HepG2 (cell line): ENCODE data around the gene ARL15. TPM values are rescaled to one million over a fixed set of nuclear protein-coding genes. Genes with fewer than 3 reads are reported as not detected.

Experiments
- ATAC-seq: fragments of 200-7000 bp; cut with Tn5 transposase; 3 replicates; pipeline ENCODE4 v1.9.1; 2020; ENCODE audit warnings: mild to moderate bottlenecking, moderate library complexity
- BruUV-seq: library from RNA; stranded (reverse); fragments of 400-500 nt; replicated peaks from 2 replicates; lab custom pipeline; 2021; lab: Mats Ljungman, UMichigan
- CTCF ChIA-PET: fragments of 300-600 bp; formaldehyde crosslinking; extraction: SDS; loops from one replicate; lab custom pipeline; 2021; ENCODE audit warnings: low total read pairs, inconsistent platforms, low intra/inter-chr PET ratio; lab: Yijun Ruan, JAX
- POLR2A ChIA-PET: fragments of 350-600 bp; sonication (Branson Sonifier 250); formaldehyde crosslinking; loops from one replicate; lab custom pipeline; 2020; ENCODE audit warnings: antibody characterized with exemption, inconsistent platforms; lab: Yijun Ruan, JAX
- DNase-seq: peaks from one replicate; pipeline ENCODE4 v3.0.0-alpha.2; 2015; ENCODE audit warnings: low spot score
- FAIRE-seq: peaks from 3 replicates; lab custom pipeline; 2011; peaks lifted over from hg19 to GRCh38; lab: Jason Lieb, UNC
- H2AFZ ChIP-seq: one replicate; pipeline ENCODE4 v1.6.1; 2011; ENCODE audit warnings: low read length, inconsistent platforms
- H3K27ac ChIP-seq: fragments of 300-600 bp; 3 replicates; pipeline ENCODE4 v1.8.0; 2011; ENCODE audit warnings: mixed run types, mild to moderate bottlenecking, mixed read lengths, low read length, inconsistent platforms; ENCODE audit not compliant: insufficient read depth; ENCODE audit errors: extremely low read length
- H3K27me3 ChIP-seq, 2 experiments: fragments of 200-600 bp in 1 of 2; 2 replicates in 1 of 2; 3 replicates in 1 of 2; pipeline versions ENCODE4 v1.6.0 to v1.8.0; 2011; ENCODE audit warnings: low read length in 2 of 2, mild to moderate bottlenecking in 2 of 2, moderate library complexity in 2 of 2, inconsistent platforms in 1 of 2; ENCODE audit not compliant: insufficient read depth in 2 of 2, control insufficient read depth in 1 of 2
- H3K36me3 ChIP-seq, 2 experiments: fragments of 200-600 bp in 1 of 2; replicated peaks in 1 of 2; 2 replicates in 1 of 2; 3 replicates in 1 of 2; pipeline versions ENCODE4 v1.5.1 to v1.8.0; 2011; ENCODE audit warnings: low read length in 2 of 2, inconsistent platforms in 1 of 2; ENCODE audit not compliant: insufficient read depth in 2 of 2, control insufficient read depth in 1 of 2
- H3K4me1 ChIP-seq: 2 replicates; pipeline ENCODE4 v1.5.1; 2012; ENCODE audit warnings: low read length, inconsistent platforms; ENCODE audit not compliant: insufficient read depth
- H3K4me2 ChIP-seq: 2 replicates; pipeline ENCODE4 v1.6.0; 2011; ENCODE audit warnings: low read depth, low read length, inconsistent platforms
- H3K4me3 ChIP-seq, 3 experiments: fragments of 200-600 bp in 1 of 3; sonication (generic), shearing (Covaris generic) in 1 of 3; replicated peaks in 1 of 3; 2 replicates each; pipeline ENCODE4 v1.5.1; 2011 to 2016; ENCODE audit warnings: low read length in 3 of 3, inconsistent platforms in 2 of 3, low read depth in 2 of 3, mild to moderate bottlenecking in 2 of 3, control low read depth in 1 of 3, mixed read lengths in 1 of 3; ENCODE audit not compliant: insufficient read depth in 1 of 3
- H3K79me2 ChIP-seq: one replicate; pipeline ENCODE4 v1.6.1; 2011; ENCODE audit warnings: low read length, inconsistent platforms; ENCODE audit not compliant: insufficient read depth
- H3K9ac ChIP-seq: 2 replicates; pipeline ENCODE4 v1.6.0; 2011; ENCODE audit warnings: mild to moderate bottlenecking, low read depth, low read length, inconsistent platforms; ENCODE audit not compliant: insufficient read depth
- H3K9me3 ChIP-seq: 2 replicates; pipeline ENCODE4 v1.5.1; 2012; ENCODE audit warnings: mild to moderate bottlenecking, low read length
- H4K20me1 ChIP-seq: 2 replicates; pipeline ENCODE4 v1.6.0; 2011; ENCODE audit warnings: inconsistent platforms, mild to moderate bottlenecking, low read length, moderate library complexity; ENCODE audit not compliant: insufficient read depth
- ASH2L ChIP-seq: fragments of 300-600, 200-600 bp; sonication (generic); IDR thresholded peaks from 2 replicates; pipeline ENCODE4 v1.7.0; 2017; ENCODE audit warnings: low read depth, mild to moderate bottlenecking, moderate library complexity, mixed read lengths, low read length; ENCODE audit not compliant: insufficient read length
- FOXO1 ChIP-seq: sonication (generic); formaldehyde crosslinking; IDR thresholded peaks from 2 replicates; pipeline ENCODE4 v1.4.0; 2020; ENCODE audit warnings: missing genetic modification reagents
- HDAC1 ChIP-seq: sonication (generic); formaldehyde crosslinking; IDR thresholded peaks from 2 replicates; pipeline ENCODE4 v1.5.1; 2020; ENCODE audit warnings: mild to moderate bottlenecking, missing genetic modification reagents
- KLF11 ChIP-seq: IDR thresholded peaks from 2 replicates; pipeline ENCODE4 v1.6.1; 2016; ENCODE audit warnings: missing compliant biosample characterization
- KLF12 ChIP-seq: sonication (generic); formaldehyde crosslinking; IDR thresholded peaks from 2 replicates; pipeline ENCODE4 v1.4.0; 2020; ENCODE audit warnings: missing genetic modification reagents, borderline replicate concordance
- RAD51 ChIP-seq: fragments of 450-650 bp; IDR thresholded peaks from 2 replicates; pipeline ENCODE4 v1.6.1; 2016; ENCODE audit warnings: borderline replicate concordance
- TBX2 ChIP-seq: sonication (generic); formaldehyde crosslinking; IDR thresholded peaks from 2 replicates; pipeline ENCODE4 v1.5.0; 2020; ENCODE audit warnings: missing genetic modification reagents, mild to moderate bottlenecking, borderline replicate concordance
- ZBTB42 ChIP-seq: sonication (generic); formaldehyde crosslinking; IDR thresholded peaks from 2 replicates; pipeline ENCODE4 v1.5.0; 2020; ENCODE audit warnings: mild to moderate bottlenecking, missing genetic modification reagents
- ZEB1 ChIP-seq: IDR thresholded peaks from 2 replicates; pipeline ENCODE4 v1.6.1; 2012; ENCODE audit warnings: mild to moderate bottlenecking, low read depth, inconsistent platforms; ENCODE audit not compliant: insufficient replicate concordance
- ZNF17 ChIP-seq: sonication (generic); formaldehyde crosslinking; IDR thresholded peaks from 2 replicates; pipeline ENCODE4 v1.5.0; 2020; ENCODE audit warnings: mild to moderate bottlenecking, missing genetic modification reagents
- ZNF296 ChIP-seq: sonication (generic); formaldehyde crosslinking; conservative IDR thresholded peaks from 2 replicates; pipeline ENCODE4 v1.5.0; 2020; ENCODE audit warnings: mild to moderate bottlenecking, missing genetic modification reagents
- ZNF781 ChIP-seq: sonication (generic); formaldehyde crosslinking; IDR thresholded peaks from 2 replicates; pipeline ENCODE4 v1.5.1; 2020; ENCODE audit warnings: borderline replicate concordance, mild to moderate bottlenecking, missing genetic modification reagents; ENCODE audit errors: not compliant biosample characterization
- WGBS: methylation state at CpG from one replicate; pipeline ENCODE4 v1.1.6; 2017; ENCODE audit warnings: low lambda C conversion rate; 5-methylcytosine and 5-hydroxymethylcytosine counted together
- in situ Hi-C: cut with HindIII; loops from 2 replicates; pipeline ENCODE4 v1.10.0; 2017; ENCODE audit warnings: low pct_unique_long_range_greater_than_20kb; ENCODE audit not compliant: extremely low pct_ligation_motif_present
- intact Hi-C: fragments of 100-400 bp; cut with micrococcal nuclease; formaldehyde crosslinking; loops from one replicate; pipeline ENCODE4 v1.10.0; 2022; ENCODE audit not compliant: unreplicated experiment
- polyA plus RNA-seq, 8 experiments: library from polyadenylated mRNA; depleted of rRNA in 3 of 8; stranded (reverse) in 7 of 8; unstranded in 1 of 8; fragments of >200 nt; fragmentation: Illumina TruSeq in 4 of 8; extraction: Trizol in 4 of 8; gene quantifications; 2 replicates each; pipeline versions ENCODE4 v1.2.1 to v1.2.3, GENCODE V29; 2011 to 2016; ENCODE audit warnings: low read depth in 4 of 8, missing spikeins in 1 of 8, mixed read lengths in 1 of 8; ENCODE audit not compliant: insufficient read depth in 1 of 8
- total RNA-seq, 5 experiments: library from RNA; depleted of rRNA; stranded (reverse); fragments of >200 nt; fragmentation: Illumina TruSeq; extraction: Trizol; gene quantifications; 2 replicates each; pipeline ENCODE4 v1.2.3, GENCODE V29; 2016; ENCODE audit warnings: low read depth in 1 of 5
- TF ChIP-seq, protein P1 (sequence below), 2 experiments: fragments of 450-650 bp in 1 of 2; sonication (generic) in 1 of 2; formaldehyde crosslinking in 1 of 2; IDR thresholded peaks; 2 replicates each; pipeline versions ENCODE4 v1.6.1 to v1.8.0; 2016 to 2022; ENCODE audit warnings: antibody characterized with exemption in 1 of 2, mild to moderate bottlenecking in 1 of 2, missing genetic modification reagents in 1 of 2
- TF ChIP-seq, protein P2 (sequence below): sonication (generic); formaldehyde crosslinking; IDR thresholded peaks from 2 replicates; pipeline ENCODE4 v1.5.1; 2020; ENCODE audit warnings: missing genetic modification reagents, mild to moderate bottlenecking, borderline replicate concordance

The ARL15 gene
- total and polyA plus RNA-seq, 2 of the 13 experiments (the other 11 are each of a cell fraction or from before 2014, with no cell fraction given) = 2.5 to 7.7 TPM

DNA sequence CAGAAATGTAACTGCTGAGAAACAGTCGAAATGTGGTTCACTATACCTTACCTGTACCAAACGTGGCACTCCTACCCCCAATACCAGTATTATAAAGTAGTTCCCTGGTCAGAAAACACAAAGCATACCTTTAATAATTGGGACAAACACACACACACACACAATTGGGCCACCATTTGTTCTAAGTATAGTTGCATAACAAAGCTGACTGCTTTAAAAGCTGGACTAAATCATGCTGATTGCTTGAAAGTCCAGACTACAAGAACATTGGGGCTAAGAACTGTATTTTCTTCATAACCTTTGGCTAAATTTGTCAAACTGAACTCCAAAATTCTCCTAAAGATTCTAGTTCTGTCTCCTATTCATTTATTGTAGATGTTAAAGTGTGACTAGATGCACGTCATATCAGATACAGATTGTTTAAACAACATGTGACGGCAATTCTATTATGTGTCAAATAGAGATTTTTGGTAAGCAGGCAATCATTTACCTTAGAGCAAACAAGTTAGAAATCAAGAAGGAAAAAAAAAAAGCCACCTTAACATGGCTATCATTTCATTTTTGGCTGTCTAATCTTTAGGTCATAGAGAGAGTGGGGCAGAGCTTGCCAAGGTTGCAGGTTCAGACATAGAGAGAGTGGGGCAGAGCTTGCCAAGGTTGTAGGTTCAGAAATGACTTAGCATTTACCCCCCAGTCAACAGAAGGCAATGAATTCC lies 265.1 kb downstream of the ARL15 start:
- 41% methylated on average over 4 of the region's 4 CpGs for WGBS
- in situ Hi-C loops (no loop called here), intact Hi-C loops (no loop called here)
- Histone ChIP-seq H4K20me1 (no peaks in the 10 kb centered on the region), H3K9me3 (no peaks in the 10 kb centered on the region), H3K27ac (no peak overlapping the region), H2AFZ (no peak overlapping the region), H3K9ac (no peak overlapping the region), H3K4me3 (no peak overlapping the region), H3K79me2 (no peaks in the 10 kb centered on the region), H3K4me2 (peak overlapping the region; percentile 13), H3K36me3 (no peaks in the 10 kb centered on the region), H3K4me1 (peaks cover 9% of the 10 kb centered on the region), H3K27me3 (no peaks in the 10 kb centered on the region)
- ChIA-PET POLR2A (no interaction called here), CTCF (no interaction called here)
- ATAC-seq = no peak
- no peak for FAIRE-seq
- no TSS peak for BruUV-seq
- peak; percentile 8 for DNase-seq
- TF ChIP-seq, protein P1, sequence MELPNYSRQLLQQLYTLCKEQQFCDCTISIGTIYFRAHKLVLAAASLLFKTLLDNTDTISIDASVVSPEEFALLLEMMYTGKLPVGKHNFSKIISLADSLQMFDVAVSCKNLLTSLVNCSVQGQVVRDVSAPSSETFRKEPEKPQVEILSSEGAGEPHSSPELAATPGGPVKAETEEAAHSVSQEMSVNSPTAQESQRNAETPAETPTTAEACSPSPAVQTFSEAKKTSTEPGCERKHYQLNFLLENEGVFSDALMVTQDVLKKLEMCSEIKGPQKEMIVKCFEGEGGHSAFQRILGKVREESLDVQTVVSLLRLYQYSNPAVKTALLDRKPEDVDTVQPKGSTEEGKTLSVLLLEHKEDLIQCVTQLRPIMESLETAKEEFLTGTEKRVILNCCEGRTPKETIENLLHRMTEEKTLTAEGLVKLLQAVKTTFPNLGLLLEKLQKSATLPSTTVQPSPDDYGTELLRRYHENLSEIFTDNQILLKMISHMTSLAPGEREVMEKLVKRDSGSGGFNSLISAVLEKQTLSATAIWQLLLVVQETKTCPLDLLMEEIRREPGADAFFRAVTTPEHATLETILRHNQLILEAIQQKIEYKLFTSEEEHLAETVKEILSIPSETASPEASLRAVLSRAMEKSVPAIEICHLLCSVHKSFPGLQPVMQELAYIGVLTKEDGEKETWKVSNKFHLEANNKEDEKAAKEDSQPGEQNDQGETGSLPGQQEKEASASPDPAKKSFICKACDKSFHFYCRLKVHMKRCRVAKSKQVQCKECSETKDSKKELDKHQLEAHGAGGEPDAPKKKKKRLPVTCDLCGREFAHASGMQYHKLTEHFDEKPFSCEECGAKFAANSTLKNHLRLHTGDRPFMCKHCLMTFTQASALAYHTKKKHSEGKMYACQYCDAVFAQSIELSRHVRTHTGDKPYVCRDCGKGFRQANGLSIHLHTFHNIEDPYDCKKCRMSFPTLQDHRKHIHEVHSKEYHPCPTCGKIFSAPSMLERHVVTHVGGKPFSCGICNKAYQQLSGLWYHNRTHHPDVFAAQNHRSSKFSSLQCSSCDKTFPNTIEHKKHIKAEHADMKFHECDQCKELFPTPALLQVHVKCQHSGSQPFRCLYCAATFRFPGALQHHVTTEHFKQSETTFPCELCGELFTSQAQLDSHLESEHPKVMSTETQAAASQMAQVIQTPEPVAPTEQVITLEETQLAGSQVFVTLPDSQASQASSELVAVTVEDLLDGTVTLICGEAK (IDR thresholded peaks at IDR 0.05) = no peak
- TF ChIP-seq, protein P1 (CRISPR knock-in tag; IDR thresholded peaks at IDR 0.05) = no peak
- no peak for TF ChIP-seq ZNF296 (CRISPR knock-in tag)
- TF ChIP-seq ASH2L = no peak
- no peak for TF ChIP-seq ZEB1
- TF ChIP-seq RAD51 = no peak
- TF ChIP-seq ZNF781 = no peak
- TF ChIP-seq, protein P2, sequence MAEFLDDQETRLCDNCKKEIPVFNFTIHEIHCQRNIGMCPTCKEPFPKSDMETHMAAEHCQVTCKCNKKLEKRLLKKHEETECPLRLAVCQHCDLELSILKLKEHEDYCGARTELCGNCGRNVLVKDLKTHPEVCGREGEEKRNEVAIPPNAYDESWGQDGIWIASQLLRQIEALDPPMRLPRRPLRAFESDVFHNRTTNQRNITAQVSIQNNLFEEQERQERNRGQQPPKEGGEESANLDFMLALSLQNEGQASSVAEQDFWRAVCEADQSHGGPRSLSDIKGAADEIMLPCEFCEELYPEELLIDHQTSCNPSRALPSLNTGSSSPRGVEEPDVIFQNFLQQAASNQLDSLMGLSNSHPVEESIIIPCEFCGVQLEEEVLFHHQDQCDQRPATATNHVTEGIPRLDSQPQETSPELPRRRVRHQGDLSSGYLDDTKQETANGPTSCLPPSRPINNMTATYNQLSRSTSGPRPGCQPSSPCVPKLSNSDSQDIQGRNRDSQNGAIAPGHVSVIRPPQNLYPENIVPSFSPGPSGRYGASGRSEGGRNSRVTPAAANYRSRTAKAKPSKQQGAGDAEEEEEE = no peak
- TF ChIP-seq FOXO1 (CRISPR knock-in tag) = no peak
- TF ChIP-seq KLF12 = no peak
- TF ChIP-seq KLF11 = no peak
- no peak for TF ChIP-seq HDAC1 (CRISPR knock-in tag)
- no peak for TF ChIP-seq ZBTB42 (CRISPR knock-in tag)
- no peak for TF ChIP-seq TBX2
- TF ChIP-seq ZNF17 (CRISPR knock-in tag) = no peak
